SK-N-SH (cell line): Measurements from ENCODE around the gene AIF1L. TPM values are rescaled to one million over a fixed set of nuclear protein-coding genes. Genes with fewer than 3 reads are reported as not detected.

ENCODE experiments used
- CTCF ChIA-PET: fragments of 300-600, 350-600 bp; formaldehyde crosslinking; extraction: SDS; loops from one replicate; lab custom pipeline; 2021; lab: Yijun Ruan, JAX
- POLR2A ChIA-PET: fragments of 350-600 bp; sonication (Branson Sonifier 250); formaldehyde crosslinking; extraction: SDS; loops from one replicate; lab custom pipeline; 2020; ENCODE audit warnings: antibody characterized with exemption, inconsistent platforms; lab: Yijun Ruan, JAX
- DNase-seq: peaks from one replicate; pipeline ENCODE4 v3.0.0; 2012
- H2AFZ ChIP-seq: fragments of 200-600 bp; sonication (generic); 2 replicates; pipeline ENCODE4 v1.8.1; 2016; ENCODE audit warnings: antibody characterized with exemption, mild to moderate bottlenecking, low read depth
- H3F3A ChIP-seq: fragments of 200-600 bp; sonication (generic); replicated peaks from 2 replicates; pipeline ENCODE3; 2016; ENCODE audit warnings: antibody characterized with exemption, mild to moderate bottlenecking; ENCODE audit not compliant: insufficient read depth
- H3K27ac ChIP-seq, 2 experiments: fragments of 200-500 bp in 1 of 2; fragments of 200-600 bp in 1 of 2; sonication (Bioruptor generic) in 1 of 2; sonication (generic), shearing (Covaris generic) in 1 of 2; 2 replicates each; pipeline versions ENCODE4 v1.5.1 to v1.6.1; 2014 to 2016; ENCODE audit warnings: low read depth in 2 of 2, inconsistent platforms in 1 of 2, low read length in 1 of 2, mild to moderate bottlenecking in 1 of 2, mixed read lengths in 1 of 2
- H3K27me3 ChIP-seq: fragments of 200-600 bp; sonication (generic), shearing (Covaris generic); 2 replicates; pipeline ENCODE4 v1.6.1; 2016; ENCODE audit warnings: mixed run types; ENCODE audit not compliant: insufficient read depth
- H3K36me3 ChIP-seq, 2 experiments: fragments of 200-500 bp in 1 of 2; fragments of 200-600 bp in 1 of 2; sonication (Bioruptor generic) in 1 of 2; sonication (generic) in 1 of 2; replicated peaks in 1 of 2; 2 replicates each; pipeline versions ENCODE3 to v1.5.1; 2014 to 2016; ENCODE audit warnings: low read length in 1 of 2, mild to moderate bottlenecking in 1 of 2; ENCODE audit not compliant: insufficient read depth in 2 of 2, control insufficient read depth in 1 of 2
- H3K4me1 ChIP-seq, 2 experiments: fragments of 200-500 bp in 1 of 2; fragments of 200-600 bp in 1 of 2; sonication (Bioruptor generic) in 1 of 2; sonication (generic), shearing (Covaris generic) in 1 of 2; 2 replicates each; pipeline versions ENCODE4 v1.5.1 to v1.6.1; 2014 to 2016; ENCODE audit warnings: low read depth in 1 of 2, low read length in 1 of 2, mixed run types in 1 of 2; ENCODE audit not compliant: insufficient read depth in 2 of 2, control insufficient read depth in 1 of 2
- H3K4me2 ChIP-seq: fragments of 200-600 bp; sonication (generic), shearing (Covaris generic); 2 replicates; pipeline ENCODE4 v1.6.1; 2017; ENCODE audit warnings: mixed run types
- H3K4me3 ChIP-seq, 2 experiments: fragments of 200-500 bp in 1 of 2; fragments of 200-600 bp in 1 of 2; sonication (Bioruptor generic) in 1 of 2; sonication (generic), shearing (Covaris generic) in 1 of 2; 2 replicates each; pipeline versions ENCODE4 v1.5.1 to v1.8.1; 2014 to 2016; ENCODE audit warnings: low read depth in 2 of 2, inconsistent platforms in 1 of 2, low read length in 1 of 2, mild to moderate bottlenecking in 1 of 2, mixed read lengths in 1 of 2, moderate library complexity in 1 of 2
- H3K79me2 ChIP-seq: fragments of 200-600 bp; sonication (generic); 2 replicates; pipeline ENCODE4 v1.8.1; 2017; ENCODE audit warnings: mild to moderate bottlenecking; ENCODE audit not compliant: insufficient read depth
- H3K9ac ChIP-seq: fragments of 200-600 bp; sonication (generic); 2 replicates; pipeline ENCODE4 v1.6.1; 2017; ENCODE audit warnings: mixed run types
- H3K9me2 ChIP-seq: fragments of 200-600 bp; sonication (generic); 2 replicates; pipeline ENCODE4 v1.6.1; 2017; ENCODE audit warnings: mixed run types
- H3K9me3 ChIP-seq: fragments of 200-600 bp; sonication (generic); 2 replicates; pipeline ENCODE4 v1.6.1; 2017; ENCODE audit warnings: mixed run types, mild to moderate bottlenecking, moderate library complexity
- H4K20me1 ChIP-seq: fragments of 200-600 bp; sonication (generic); 2 replicates; pipeline ENCODE4 v1.6.1; 2017; ENCODE audit warnings: mild to moderate bottlenecking, mixed run types; ENCODE audit not compliant: insufficient read depth
- EZH2phosphoT487 ChIP-seq: fragments of 200-600 bp; sonication (generic); IDR thresholded peaks from 2 replicates; pipeline ENCODE4 v1.6.1; 2017; ENCODE audit warnings: low read depth, mixed run types, mild to moderate bottlenecking, antibody characterized with exemption, moderate library complexity, borderline replicate concordance
- FOXJ3 ChIP-seq: sonication (generic); formaldehyde crosslinking; IDR thresholded peaks from 2 replicates; pipeline ENCODE4 v1.5.1; 2020; ENCODE audit warnings: mild to moderate bottlenecking, missing genetic modification reagents
- FOXM1 ChIP-seq: IDR thresholded peaks from 2 replicates; pipeline ENCODE4 v1.4.0; 2012; ENCODE audit warnings: low read depth, mild to moderate bottlenecking
- GATA2 ChIP-seq: sonication (generic); formaldehyde crosslinking; IDR thresholded peaks from 2 replicates; pipeline ENCODE4 v1.5.0; 2020; ENCODE audit warnings: mild to moderate bottlenecking, missing genetic modification reagents
- IRF3 ChIP-seq: fragments of 150-350 bp; IDR thresholded peaks from 2 replicates; pipeline ENCODE4 v1.6.1; 2016; ENCODE audit warnings: mild to moderate bottlenecking, low read depth, low read length
- RAD21 ChIP-seq: IDR thresholded peaks from 2 replicates; pipeline ENCODE4 v1.6.1; 2012; ENCODE audit warnings: mild to moderate bottlenecking, low read length
- RCOR1 ChIP-seq: fragments of 150-350 bp; IDR thresholded peaks from 2 replicates; pipeline ENCODE4 v1.6.1; 2017; ENCODE audit warnings: antibody characterized with exemption, low read length
- SIN3A ChIP-seq: IDR thresholded peaks from 2 replicates; pipeline ENCODE4 v1.6.1; 2012; ENCODE audit warnings: low read depth, mild to moderate bottlenecking, low read length, moderate library complexity, borderline replicate concordance
- TAF1 ChIP-seq: IDR thresholded peaks from 2 replicates; pipeline ENCODE4 v1.6.1; 2012; ENCODE audit warnings: low read depth, mild to moderate bottlenecking, low read length, moderate library complexity, borderline replicate concordance
- TCF12 ChIP-seq: IDR thresholded peaks from 2 replicates; pipeline ENCODE4 v1.4.0; 2012
- TEAD4 ChIP-seq: IDR thresholded peaks from 2 replicates; pipeline ENCODE4 v1.4.0; 2012; ENCODE audit warnings: mild to moderate bottlenecking, borderline replicate concordance; ENCODE audit not compliant: insufficient read depth
- USF2 ChIP-seq: fragments of 150-350 bp; IDR thresholded peaks from 2 replicates; pipeline ENCODE4 v1.6.1; 2017; ENCODE audit warnings: antibody characterized with exemption, low read length, low read depth, borderline replicate concordance
- YY1 ChIP-seq: IDR thresholded peaks from 2 replicates; pipeline ENCODE4 v1.4.0; 2012; ENCODE audit warnings: low read depth, mild to moderate bottlenecking
- WGBS: methylation state at CpG from one replicate; pipeline ENCODE4 v1.1.6; 2017; ENCODE audit warnings: low lambda C conversion rate; 5-methylcytosine and 5-hydroxymethylcytosine counted together
- polyA plus RNA-seq, 3 experiments: library from polyadenylated mRNA; depleted of rRNA; stranded (reverse); fragments of >200 nt; gene quantifications; 2 replicates each; pipeline ENCODE4 v1.2.3, GENCODE V29; 2012
- TF ChIP-seq, protein P1 (sequence below): fragments of 200-600 bp; sonication (generic); IDR thresholded peaks from 2 replicates; pipeline ENCODE4 v1.6.1; 2017; ENCODE audit warnings: antibody characterized with exemption, mild to moderate bottlenecking, moderate library complexity
- TF ChIP-seq, protein P2 (sequence below): IDR thresholded peaks from 2 replicates; pipeline ENCODE4 v1.4.0; 2012; ENCODE audit warnings: low read depth, borderline replicate concordance

The AIF1L gene
- polyA plus RNA-seq, 1 of the 3 experiments (the other 2 are of a cell fraction) = 0.26 TPM

GRCh38 chr9:131117121-131117761 lies 20.9 kb downstream of the AIF1L start:
- Histone ChIP-seq H3F3A (no peaks in the 10 kb centered on the region), H3K79me2 (no peaks in the 10 kb centered on the region), H3K4me2 (no peak overlapping the region), H4K20me1 (no peaks in the 10 kb centered on the region), H2AFZ (no peak overlapping the region), H3K4me1 (no peaks in the 10 kb centered on the region; a peak in 1 of 4 replicates), H3K27ac (no peak overlapping the region), H3K27me3 (no peaks in the 10 kb centered on the region), H3K36me3 (no peaks in the 10 kb centered on the region), H3K9me3 (no peaks in the 10 kb centered on the region), H3K9ac (no peak overlapping the region)
- no peak for DNase-seq
- 55% methylated on average over 11 of the region's 13 CpGs for WGBS
- POLR2A ChIA-PET = no interaction called here
- no peak for TF ChIP-seq FOXJ3 (CRISPR knock-in tag)
- TF ChIP-seq TAF1 = no peak
- no peak for TF ChIP-seq TEAD4
- no peak for TF ChIP-seq SIN3A
- TF ChIP-seq IRF3 = no peak
- no peak for TF ChIP-seq TCF12
- TF ChIP-seq RAD21 = no peak
- TF ChIP-seq EZH2phosphoT487 = no peak
- TF ChIP-seq RCOR1 = no peak
- TF ChIP-seq, protein P1, sequence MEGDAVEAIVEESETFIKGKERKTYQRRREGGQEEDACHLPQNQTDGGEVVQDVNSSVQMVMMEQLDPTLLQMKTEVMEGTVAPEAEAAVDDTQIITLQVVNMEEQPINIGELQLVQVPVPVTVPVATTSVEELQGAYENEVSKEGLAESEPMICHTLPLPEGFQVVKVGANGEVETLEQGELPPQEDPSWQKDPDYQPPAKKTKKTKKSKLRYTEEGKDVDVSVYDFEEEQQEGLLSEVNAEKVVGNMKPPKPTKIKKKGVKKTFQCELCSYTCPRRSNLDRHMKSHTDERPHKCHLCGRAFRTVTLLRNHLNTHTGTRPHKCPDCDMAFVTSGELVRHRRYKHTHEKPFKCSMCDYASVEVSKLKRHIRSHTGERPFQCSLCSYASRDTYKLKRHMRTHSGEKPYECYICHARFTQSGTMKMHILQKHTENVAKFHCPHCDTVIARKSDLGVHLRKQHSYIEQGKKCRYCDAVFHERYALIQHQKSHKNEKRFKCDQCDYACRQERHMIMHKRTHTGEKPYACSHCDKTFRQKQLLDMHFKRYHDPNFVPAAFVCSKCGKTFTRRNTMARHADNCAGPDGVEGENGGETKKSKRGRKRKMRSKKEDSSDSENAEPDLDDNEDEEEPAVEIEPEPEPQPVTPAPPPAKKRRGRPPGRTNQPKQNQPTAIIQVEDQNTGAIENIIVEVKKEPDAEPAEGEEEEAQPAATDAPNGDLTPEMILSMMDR = no peak
- TF ChIP-seq, protein P2, sequence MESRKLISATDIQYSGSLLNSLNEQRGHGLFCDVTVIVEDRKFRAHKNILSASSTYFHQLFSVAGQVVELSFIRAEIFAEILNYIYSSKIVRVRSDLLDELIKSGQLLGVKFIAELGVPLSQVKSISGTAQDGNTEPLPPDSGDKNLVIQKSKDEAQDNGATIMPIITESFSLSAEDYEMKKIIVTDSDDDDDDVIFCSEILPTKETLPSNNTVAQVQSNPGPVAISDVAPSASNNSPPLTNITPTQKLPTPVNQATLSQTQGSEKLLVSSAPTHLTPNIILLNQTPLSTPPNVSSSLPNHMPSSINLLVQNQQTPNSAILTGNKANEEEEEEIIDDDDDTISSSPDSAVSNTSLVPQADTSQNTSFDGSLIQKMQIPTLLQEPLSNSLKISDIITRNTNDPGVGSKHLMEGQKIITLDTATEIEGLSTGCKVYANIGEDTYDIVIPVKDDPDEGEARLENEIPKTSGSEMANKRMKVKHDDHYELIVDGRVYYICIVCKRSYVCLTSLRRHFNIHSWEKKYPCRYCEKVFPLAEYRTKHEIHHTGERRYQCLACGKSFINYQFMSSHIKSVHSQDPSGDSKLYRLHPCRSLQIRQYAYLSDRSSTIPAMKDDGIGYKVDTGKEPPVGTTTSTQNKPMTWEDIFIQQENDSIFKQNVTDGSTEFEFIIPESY = no peak
- TF ChIP-seq YY1 = no peak
- no peak for TF ChIP-seq FOXM1
- no peak for TF ChIP-seq USF2
- no peak for TF ChIP-seq GATA2 (CRISPR knock-in tag)
- TF ChIP-seq, all 33 proteins: peak for 0
- CTCF ChIA-PET = no interaction called here
- no peaks in the 10 kb centered on the region for H3K9me2 ChIP-seq
- no peak overlapping the region for H3K4me3 ChIP-seq
